HAP-1 (cell line): Measurements from ENCODE around the gene IRS2.

Experiments used
- DNase-seq, 2 experiments: peaks; one replicate each; pipeline ENCODE4 v3.0.0-alpha.2; 2016 to 2020; ENCODE audit warnings: low spot score in 2 of 2
- H3K27me3 ChIP-seq: fragments of 250-450 bp; sonication (Bioruptor Pico); 2 replicates; pipeline ENCODE4 v1.5.1; 2020; ENCODE audit warnings: low read depth, mild to moderate bottlenecking, moderate library complexity
- H3K36me3 ChIP-seq: fragments of 250-450 bp; sonication (Bioruptor Pico); replicated peaks from 2 replicates; pipeline ENCODE4 v1.5.1; 2020; ENCODE audit warnings: mild to moderate bottlenecking
- H3K4me1 ChIP-seq: fragments of 250-450 bp; sonication (Bioruptor Pico); 2 replicates; pipeline ENCODE4 v1.5.1; 2020; ENCODE audit warnings: mild to moderate bottlenecking
- H3K4me3 ChIP-seq: fragments of 250-450 bp; sonication (Bioruptor Pico); 2 replicates; pipeline ENCODE4 v1.5.1; 2020; ENCODE audit warnings: mild to moderate bottlenecking, moderate library complexity
- H3K9me3 ChIP-seq: fragments of 250-450 bp; sonication (Bioruptor Pico); 2 replicates; pipeline ENCODE4 v1.5.1; 2020; ENCODE audit warnings: mild to moderate bottlenecking, moderate library complexity
- in situ Hi-C: fragments of 300-500 bp; cut with MboI; formaldehyde crosslinking; loops from 3 replicates; pipeline ENCODE4 v1.14.3; 2020; ENCODE audit warnings: low sequenced_read_pairs, inconsistent platforms, mixed read lengths

IRS2 gene

DNA sequence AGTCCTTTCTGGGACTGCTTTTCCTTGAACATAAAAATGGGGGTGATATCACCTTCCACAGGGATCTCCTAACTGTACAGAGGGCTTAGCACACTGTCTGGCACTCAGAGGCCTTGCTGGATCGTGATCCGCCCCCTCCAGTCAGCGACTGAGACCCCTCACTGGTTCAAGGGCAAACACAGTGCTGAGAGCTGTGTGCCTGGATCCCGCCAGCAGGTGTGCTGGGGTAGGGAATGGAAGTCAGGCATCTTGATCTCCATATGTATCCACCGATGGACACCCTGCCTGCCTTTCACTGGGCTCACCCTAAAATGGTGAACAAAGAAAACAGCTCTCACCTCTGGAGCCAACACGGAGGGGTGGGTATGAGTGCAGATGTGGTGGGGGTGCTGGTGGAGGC, 64.3 kb downstream of the IRS2 start:
- in situ Hi-C loops = no loop called here
- Histone ChIP-seq H3K9me3 (no peaks in the 10 kb centered on the region), H3K36me3 (no peaks in the 10 kb centered on the region), H3K4me3 (no peak overlapping the region), H3K4me1 (no peaks in the 10 kb centered on the region), H3K27me3 (no peaks in the 10 kb centered on the region)
- no peak for DNase-seq

DNA sequence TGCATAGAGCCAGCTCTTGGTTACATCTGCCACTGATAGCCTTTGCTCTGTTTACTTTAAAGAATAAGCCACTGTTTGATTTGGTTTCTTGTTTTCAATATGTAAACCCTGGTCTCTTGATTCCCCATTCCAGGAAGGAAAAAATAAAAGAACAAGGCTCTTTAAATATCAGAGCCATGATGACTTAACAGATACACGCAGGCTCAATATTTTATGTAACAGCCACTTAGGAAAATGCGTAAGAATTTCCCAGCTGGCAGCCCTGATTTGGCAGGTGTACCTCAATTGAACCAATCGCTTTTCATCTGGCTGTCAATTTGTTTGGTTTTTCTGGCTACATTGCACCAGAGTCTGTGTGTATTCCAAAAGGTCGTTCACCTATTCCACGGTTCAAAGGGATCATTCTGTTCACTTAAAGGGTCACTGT, 65.6 kb downstream of the IRS2 start:
- no peak overlapping the region for H3K4me3 ChIP-seq
- no peaks in the 10 kb centered on the region for H3K9me3 ChIP-seq
- in situ Hi-C loops = no loop called here
- DNase-seq = no peak
- no peaks in the 10 kb centered on the region for H3K36me3 ChIP-seq
- no peaks in the 10 kb centered on the region for H3K27me3 ChIP-seq
- no peaks in the 10 kb centered on the region for H3K4me1 ChIP-seq

DNA sequence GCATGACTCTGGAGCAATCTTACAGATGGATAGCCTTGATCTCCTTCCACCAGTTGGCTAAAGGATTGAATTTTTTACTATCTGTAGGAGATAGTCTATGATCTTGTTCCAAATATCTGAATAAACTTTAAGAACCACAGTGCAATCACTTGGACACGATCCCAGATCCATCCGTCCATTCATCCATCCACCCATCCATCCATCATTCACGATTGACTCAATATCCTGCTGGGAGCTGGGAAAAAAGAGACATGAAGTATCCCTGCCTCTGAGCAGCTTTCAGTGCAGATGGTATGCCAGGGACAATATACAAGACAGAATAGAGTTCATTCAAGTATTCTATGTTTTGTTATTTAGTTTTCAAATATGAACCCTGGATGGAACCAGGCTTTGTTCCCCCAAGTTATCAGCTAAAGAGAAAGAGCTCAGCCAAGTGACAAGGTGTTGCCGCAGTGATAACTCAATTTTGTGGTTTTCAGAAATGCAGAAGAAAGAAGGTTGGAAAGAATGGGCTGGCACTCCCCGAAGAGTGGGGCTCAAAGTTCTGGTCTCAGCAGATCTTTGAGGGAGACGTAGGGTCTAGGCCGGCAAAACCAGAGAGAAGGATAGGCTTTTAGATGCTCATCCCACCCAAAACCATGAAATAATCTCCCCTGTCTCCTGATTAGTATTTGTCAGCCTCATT, 66.3 kb downstream of the IRS2 start:
- no peak for DNase-seq
- no peaks in the 10 kb centered on the region for H3K4me1 ChIP-seq
- H3K9me3 ChIP-seq = no peaks in the 10 kb centered on the region
- no peaks in the 10 kb centered on the region for H3K27me3 ChIP-seq
- no peak overlapping the region for H3K4me3 ChIP-seq
- in situ Hi-C loops = no loop called here
- H3K36me3 ChIP-seq = no peaks in the 10 kb centered on the region

DNA sequence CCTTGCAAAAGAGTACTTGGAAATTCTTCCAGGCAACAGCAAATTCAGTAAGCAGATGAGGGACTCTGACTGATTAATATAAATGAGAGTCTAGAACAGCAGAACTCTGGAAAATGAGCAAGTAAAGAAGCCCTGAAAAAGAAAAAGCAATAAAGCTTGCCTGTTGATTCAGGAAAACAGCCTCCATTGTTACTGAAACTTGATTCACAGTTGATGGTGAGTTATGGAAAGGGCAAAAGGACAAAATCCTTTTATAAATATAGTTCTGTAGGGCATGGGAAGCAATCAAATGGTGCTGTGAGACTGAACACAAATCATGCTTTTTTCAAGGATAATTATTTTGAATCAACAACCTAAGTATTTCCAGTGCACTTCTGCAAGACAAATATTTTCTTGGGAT, 67.7 kb downstream of the IRS2 start:
- Histone ChIP-seq H3K27me3 (no peaks in the 10 kb centered on the region), H3K4me3 (no peak overlapping the region), H3K9me3 (no peaks in the 10 kb centered on the region), H3K4me1 (no peaks in the 10 kb centered on the region), H3K36me3 (no peaks in the 10 kb centered on the region)
- in situ Hi-C loops = no loop called here
- no peak for DNase-seq

DNA sequence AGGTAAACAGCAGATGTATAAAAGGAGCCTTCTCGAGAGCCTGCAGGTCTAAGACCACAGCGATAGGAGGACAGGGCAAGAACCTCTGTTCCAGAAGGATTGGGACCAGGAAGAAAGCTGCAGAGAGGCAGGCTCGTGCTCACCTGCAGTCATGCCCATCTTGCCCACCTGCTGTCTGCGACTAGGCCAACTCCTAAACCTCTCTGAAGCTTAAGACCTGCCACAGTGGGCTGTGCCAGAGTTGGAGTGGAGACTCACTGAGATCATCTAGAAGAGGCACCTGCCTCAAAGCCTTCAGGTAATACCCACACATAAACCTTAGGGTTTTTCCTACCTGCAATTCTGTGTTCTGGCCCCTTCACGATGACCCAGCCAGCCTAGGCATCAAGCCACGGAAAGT, 68.7 kb downstream of the IRS2 start:
- H3K9me3 ChIP-seq = no peaks in the 10 kb centered on the region
- no peak overlapping the region for H3K4me3 ChIP-seq
- H3K4me1 ChIP-seq = no peaks in the 10 kb centered on the region
- DNase-seq = no peak
- in situ Hi-C loops = no loop called here
- H3K36me3 ChIP-seq = no peaks in the 10 kb centered on the region
- H3K27me3 ChIP-seq = no peaks in the 10 kb centered on the region

DNA sequence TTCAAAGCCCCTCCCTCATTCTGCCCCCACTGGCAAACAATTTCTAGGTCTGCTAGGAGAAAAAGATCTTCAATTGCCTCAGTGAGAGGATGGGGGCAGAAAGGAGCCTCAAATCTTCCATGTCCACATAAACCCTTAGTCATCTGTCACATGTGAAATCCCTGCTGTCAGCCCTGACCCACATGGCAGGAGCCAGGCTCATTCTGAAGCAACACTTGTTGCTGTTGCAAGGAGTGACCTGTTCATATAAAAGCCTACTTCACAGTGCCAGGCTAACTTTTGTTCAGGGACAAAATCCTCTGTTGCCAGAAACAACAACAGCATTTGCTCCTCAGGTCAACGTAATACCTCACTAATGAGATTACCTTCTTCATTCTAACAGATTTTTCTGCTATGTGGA, 70.5 kb downstream of the IRS2 start:
- DNase-seq = no peak
- Histone ChIP-seq H3K27me3 (no peaks in the 10 kb centered on the region), H3K4me3 (no peak overlapping the region), H3K9me3 (no peaks in the 10 kb centered on the region), H3K4me1 (no peaks in the 10 kb centered on the region), H3K36me3 (no peaks in the 10 kb centered on the region)
- in situ Hi-C loops = no loop called here

DNA sequence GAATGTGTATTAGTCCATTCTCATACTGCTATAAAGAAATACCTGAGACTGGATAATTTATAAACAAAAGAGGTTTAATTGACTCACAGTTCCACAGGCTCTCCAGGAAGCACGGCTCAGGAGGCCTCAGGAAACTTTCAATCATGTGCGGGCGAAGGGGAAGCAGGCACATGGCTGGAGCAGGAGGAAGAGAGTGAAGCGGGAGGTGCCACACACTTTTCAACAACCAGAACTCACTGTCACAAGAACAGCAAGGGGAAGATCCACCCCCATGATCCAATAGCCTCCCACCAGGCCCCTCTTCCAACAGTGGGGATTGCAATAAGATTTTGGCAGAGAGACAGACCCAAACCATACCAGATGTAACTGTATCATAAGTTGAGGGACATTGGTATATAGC, 72.7 kb downstream of the IRS2 start:
- DNase-seq = no peak
- H3K4me3 ChIP-seq = no peak overlapping the region
- no peaks in the 10 kb centered on the region for H3K9me3 ChIP-seq
- in situ Hi-C loops = no loop called here
- H3K4me1 ChIP-seq = no peaks in the 10 kb centered on the region
- no peaks in the 10 kb centered on the region for H3K36me3 ChIP-seq
- H3K27me3 ChIP-seq = no peaks in the 10 kb centered on the region

DNA sequence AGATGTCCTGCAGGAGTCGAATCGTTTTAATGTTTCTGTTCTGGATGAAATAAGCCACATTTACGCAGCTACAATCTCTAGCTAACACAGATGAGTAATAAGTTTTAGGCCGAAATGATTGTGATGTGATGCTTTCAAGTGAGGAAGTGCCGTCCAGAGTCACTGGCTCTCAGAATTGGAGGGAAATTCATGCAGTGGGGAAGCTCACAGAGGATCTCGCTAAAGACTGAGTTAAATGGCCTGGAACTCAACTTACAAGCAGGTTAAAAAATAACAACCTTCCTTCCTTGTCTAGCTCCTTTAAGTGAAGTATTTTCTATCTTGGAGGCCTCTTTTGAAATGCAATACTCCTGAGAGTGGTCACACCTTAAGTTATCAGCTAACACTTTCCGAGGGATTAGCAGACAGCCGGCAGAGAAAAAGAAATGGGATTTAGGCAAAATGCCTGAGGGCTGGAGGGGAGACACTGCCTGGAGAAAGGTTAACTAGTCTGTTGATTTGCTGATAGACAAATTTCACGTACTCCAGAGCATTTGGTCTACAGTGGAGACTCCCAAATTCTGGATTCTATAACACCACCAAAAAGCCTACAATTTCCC, 74.2 kb downstream of the IRS2 start:
- Histone ChIP-seq H3K27me3 (no peaks in the 10 kb centered on the region), H3K4me1 (no peaks in the 10 kb centered on the region), H3K4me3 (no peak overlapping the region), H3K9me3 (no peaks in the 10 kb centered on the region), H3K36me3 (no peaks in the 10 kb centered on the region)
- DNase-seq = no peak
- in situ Hi-C loops = no loop called here

DNA sequence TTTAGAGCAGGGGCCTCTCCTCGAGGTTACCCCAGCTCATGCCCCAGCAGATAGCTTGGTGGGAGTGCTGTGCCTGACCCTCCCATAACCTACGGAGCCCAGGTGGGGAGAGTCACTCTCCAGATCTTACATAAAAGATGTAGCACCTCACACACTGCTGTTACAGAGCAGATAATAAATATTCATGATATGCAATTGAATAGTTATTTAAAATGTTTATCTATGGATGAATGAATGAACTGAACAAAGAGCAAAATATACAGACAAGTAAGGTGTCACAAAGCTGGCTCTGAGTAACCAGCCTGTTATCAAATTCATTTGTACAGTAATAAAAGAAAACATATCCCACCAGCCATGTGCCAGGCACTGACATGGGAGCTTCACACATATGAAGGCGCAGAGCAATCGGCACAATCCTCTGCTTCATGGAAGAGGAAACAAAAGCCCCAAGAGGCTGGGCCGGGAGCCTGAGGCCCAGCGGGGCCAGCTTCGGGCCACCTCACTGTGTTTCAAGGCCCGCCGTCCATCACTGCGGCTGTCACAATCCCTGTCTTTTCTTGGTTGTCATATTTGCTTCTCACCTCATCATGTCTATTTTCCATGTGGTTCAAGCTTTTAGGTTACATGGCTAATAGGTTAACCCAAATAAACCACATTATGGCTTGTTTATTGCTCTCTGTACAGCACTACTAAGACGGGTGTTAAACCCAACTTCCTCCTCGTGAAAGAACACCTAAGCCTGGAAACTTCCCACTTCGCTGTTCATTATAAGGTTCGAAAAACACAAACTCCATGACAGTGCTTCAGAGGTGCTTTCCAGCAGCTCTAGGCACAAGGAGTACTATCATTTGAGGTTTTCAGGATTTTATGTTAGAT, 78.4 kb downstream of the IRS2 start:
- H3K27me3 ChIP-seq = no peaks in the 10 kb centered on the region
- H3K4me1 ChIP-seq = no peaks in the 10 kb centered on the region
- no peak overlapping the region for H3K4me3 ChIP-seq
- no peaks in the 10 kb centered on the region for H3K9me3 ChIP-seq
- in situ Hi-C loops = no loop called here
- H3K36me3 ChIP-seq = no peaks in the 10 kb centered on the region
- DNase-seq = no peak

DNA sequence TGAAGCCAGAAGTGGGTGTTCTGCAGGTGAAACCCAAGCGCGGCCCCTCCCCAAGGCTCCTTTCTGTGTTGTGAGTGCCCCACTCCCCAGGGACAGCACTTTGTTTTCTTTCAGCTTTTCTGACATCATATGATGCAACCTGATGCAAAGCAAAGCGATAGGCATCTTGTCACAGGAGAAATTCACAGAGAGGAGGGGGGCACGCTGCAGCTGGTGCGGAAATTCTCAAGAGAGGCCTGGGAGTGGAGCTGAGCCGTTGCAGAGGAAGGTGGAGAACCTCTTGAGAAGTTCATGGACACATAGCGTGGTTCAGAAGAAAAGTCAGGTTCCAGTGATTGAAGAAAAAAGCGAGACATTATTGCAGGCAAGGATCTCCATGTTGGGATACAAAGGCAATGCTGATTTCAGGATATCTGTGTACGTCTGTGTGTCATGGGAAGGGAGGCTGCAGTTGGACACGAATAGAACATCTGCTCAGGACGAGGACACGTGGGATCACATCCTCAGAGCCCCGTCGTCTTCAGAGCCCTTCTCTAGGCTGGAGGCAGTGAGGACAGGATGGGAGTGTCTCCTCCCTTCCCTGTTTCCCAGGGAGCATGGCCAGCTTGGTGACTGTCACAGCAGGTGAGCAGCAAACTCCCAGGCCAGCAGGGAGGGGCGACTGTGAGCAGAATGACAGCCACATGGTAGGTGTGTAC, 79.2 kb downstream of the IRS2 start:
- no peak for DNase-seq
- Histone ChIP-seq H3K4me1 (no peaks in the 10 kb centered on the region), H3K4me3 (no peak overlapping the region), H3K27me3 (no peaks in the 10 kb centered on the region), H3K36me3 (no peaks in the 10 kb centered on the region), H3K9me3 (no peaks in the 10 kb centered on the region)
- in situ Hi-C loops = no loop called here

DNA sequence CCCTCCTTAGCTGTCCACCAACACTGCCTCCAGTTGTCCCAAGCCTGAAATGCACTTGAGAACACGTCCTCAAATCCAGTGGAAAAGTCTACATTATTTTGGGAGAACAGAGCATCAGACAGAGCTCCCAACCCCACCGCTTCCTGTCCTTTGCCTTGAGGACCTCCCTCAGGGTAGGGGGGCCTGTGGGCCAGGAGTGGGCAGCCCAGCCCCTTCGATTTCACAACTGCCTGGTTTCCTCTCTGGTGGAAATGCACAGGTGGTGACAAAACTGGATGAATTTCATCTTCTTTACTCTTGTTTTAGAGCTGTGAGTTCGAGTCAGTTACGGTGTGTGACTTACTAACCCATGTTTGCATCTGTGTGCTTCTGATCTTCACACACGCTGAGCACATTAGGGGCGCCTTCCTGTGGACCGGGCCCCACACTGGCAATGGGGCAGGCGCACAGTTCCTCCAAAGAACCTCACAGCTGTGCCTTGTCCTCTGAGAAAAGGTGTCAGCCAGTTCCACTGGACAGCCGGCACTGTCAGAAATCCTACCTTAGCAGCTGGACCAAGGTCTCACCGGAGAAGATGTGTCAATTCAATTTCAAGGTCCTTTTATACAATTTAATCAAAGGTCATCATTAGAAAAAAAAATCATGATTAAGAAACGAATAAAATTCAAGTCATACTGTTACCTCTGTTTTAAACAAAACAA, 80.2 kb downstream of the IRS2 start:
- no peak for DNase-seq
- no peaks in the 10 kb centered on the region for H3K36me3 ChIP-seq
- H3K4me1 ChIP-seq = no peaks in the 10 kb centered on the region
- in situ Hi-C loops = no loop called here
- no peak overlapping the region for H3K4me3 ChIP-seq
- H3K27me3 ChIP-seq = no peaks in the 10 kb centered on the region
- H3K9me3 ChIP-seq = no peaks in the 10 kb centered on the region

DNA sequence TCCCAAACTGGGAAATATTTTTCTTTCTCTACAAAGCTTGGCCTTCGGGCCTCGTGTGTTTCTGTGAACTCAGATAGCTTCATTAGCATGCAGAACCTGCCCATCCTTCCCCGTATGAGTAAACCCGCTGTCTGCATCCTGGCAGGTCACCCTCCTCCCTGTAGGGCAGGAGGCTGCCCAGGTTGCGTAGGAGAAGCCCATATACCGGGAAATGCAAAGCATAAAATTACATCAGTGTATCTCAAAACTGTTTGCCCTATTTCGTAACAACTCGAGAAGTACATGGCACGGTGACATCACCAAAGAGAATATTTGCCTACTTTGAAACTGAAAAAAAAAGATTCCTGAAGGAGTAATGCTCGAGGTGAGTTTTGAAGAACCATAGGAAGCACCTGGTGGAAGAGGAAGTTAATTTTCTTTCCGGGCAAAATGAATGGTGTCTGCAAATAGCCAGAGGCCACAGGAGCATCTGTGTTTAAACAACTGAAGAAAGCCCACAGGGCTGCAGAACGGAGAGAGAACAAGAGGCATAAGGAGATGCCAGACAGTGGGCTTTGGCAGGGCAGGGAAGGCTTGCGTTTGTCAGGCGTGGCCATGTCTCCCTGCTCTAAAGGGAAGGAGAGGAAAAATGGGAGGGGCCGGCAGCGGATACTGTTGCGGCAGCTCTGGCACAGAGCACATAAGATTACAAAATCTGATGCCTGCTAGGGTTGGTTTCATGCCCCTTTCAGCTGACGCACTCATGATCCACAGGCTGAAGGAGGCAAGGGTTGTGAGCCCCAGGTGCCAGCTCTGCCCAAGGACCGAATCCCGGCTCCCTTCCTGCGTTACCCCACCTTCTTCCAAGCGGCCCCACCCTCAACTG, 81.4 kb downstream of the IRS2 start:
- H3K4me3 ChIP-seq = no peak overlapping the region
- H3K9me3 ChIP-seq = no peaks in the 10 kb centered on the region
- no peaks in the 10 kb centered on the region for H3K27me3 ChIP-seq
- H3K4me1 ChIP-seq = no peaks in the 10 kb centered on the region
- DNase-seq = no peak
- in situ Hi-C loops = no loop called here
- H3K36me3 ChIP-seq = no peaks in the 10 kb centered on the region

DNA sequence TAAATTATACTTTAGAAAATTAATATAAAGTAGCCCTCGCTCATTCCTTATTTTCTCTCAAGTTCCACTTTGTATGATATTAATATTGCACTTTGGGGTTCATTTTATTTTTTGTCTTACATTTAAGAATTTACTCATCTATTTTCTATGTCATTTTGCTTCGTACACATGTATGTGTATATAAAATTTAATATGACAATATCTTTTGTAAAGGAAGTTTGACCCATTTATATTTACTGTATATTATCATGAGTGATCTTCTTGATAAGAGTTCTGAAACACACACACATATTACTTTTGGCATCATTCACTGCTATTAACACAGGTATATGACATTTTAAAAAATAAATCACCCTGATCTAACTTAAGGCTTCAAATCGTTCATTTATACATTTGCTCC, 83.1 kb downstream of the IRS2 start:
- H3K4me1 ChIP-seq = no peaks in the 10 kb centered on the region
- DNase-seq = no peak
- in situ Hi-C loops = no loop called here
- H3K27me3 ChIP-seq = no peaks in the 10 kb centered on the region
- no peaks in the 10 kb centered on the region for H3K9me3 ChIP-seq
- H3K4me3 ChIP-seq = no peak overlapping the region
- H3K36me3 ChIP-seq = no peaks in the 10 kb centered on the region
